ENCODE measurements around the gene PTPN22.

- TF ChIP-seq CTCF (IDR thresholded peaks at IDR 0.05) (no peak), POLR2A (IDR thresholded peaks at IDR 0.05) (no peak), POLR2AphosphoS5 (IDR thresholded peaks at IDR 0.05) (no peak), EP300 (IDR thresholded peaks at IDR 0.05) (no peak)
Measured at GRCh38 chr1:113855630-113856400, 15.7 kb downstream of the PTPN22 start.

Measured in sigmoid colon (tissue), 4 donors.